ENCODE data around the gene RPS6KA2.
A peak's percentile ranks its signal among the peaks of the same experiment; 100 is the strongest.
"Not testable (repeated sequence)": the region's sequence is repeated elsewhere in the genome, so short reads cannot be mapped to it uniquely, and the experiment has no call there.

Gene RPS6KA2

DNA sequence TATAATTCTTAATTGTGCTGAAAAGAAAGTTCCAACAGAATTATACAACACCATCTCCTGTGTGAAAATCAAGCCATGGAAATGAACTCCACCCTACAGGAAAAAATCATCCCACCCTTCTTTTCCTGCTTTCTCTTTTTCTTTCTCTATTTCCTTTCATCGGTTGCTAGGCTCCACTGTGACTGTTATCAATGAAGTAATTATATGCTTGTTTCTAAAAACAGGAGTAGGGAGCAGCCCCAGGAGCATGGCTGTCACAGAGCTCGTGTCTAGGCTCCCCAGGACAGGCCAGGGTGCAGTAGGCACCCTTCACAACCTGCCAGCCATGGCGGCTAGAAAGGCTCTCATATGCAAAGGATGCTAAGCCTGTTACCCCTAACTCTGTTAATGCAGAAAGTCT, 257.3 kb downstream of the RPS6KA2 start:
- DNase-seq (ENCODE audit: low spot score): no peak

DNA sequence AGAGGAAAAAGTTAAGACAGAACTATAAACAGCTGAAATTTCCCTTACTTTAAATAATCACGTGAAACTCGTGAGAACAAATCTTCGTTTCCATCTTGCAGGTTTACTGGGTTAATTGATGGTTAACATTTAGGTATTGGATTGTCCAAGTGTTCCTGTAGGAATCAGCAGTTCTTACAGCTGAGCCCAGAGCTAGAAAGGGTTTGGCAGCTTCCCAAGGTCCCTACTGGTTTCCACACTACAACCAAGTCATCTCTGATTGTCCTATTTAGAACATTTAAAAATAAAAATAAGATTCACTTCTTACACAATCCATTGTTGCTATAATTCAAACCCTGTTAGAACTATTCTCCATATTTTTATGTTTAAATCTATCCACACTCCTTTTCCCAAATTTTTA, 260.1 kb downstream of the RPS6KA2 start:
- no peak for DNase-seq (ENCODE audit: low spot score)

DNA sequence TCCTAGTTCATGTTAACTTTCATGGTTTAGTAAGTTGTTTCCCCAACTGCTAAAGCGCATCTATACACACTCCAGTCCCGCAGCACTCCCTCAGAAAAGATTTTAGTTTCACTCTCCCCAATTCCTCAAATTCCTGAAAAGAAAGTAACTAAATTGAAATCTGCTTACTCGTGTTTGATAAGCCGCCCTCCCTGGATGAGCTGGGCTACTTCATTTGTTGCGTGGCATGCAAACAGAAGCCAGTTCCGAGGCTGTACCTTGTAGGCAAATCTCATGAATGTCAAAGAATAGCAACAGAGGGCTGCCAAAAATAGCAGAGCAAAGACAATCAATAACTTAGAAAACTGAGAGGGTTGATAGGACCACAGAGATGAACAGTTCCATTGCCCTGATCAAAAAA, 261.2 kb downstream of the RPS6KA2 start:
- no peak for DNase-seq (ENCODE audit: low spot score)

DNA sequence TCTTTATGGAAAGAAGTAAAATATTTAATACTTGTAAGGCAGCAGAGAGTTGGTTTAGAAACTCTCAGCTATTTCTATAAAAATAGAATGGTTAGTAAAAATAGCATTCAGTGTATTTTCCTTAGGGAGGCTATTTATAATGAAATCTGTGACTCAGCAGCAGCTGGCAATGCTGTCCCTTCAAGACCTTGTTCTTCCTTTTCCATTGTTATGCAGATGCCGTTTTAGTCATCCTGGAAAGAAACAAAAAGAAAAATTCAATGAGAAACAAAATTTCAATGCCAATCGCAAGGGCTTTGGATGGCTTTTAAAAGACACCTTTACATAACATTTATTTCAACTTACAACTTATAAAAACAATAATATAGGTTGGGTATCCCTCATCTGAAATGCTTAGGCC, 261.8 kb downstream of the RPS6KA2 start:
- no peak for DNase-seq (ENCODE audit: low spot score)

DNA sequence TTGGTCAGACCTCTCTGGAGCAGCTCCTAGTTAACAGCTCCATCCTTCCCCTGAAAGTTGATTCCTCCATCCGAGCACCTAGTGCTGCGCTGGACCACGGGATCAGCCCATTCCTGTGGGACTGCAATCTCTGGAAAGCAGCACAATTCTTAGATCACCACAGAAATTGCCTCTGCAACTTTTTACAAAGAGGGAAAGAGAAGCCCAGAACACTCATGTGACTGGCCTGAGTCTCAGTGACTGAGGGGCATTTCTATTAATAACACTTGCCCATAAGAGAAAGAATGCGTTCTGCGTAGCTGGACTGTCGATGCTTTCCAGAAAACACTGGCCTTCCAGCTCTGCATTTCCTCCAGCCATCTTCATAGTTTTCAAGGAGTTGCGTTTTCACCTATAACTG, 262.6 kb downstream of the RPS6KA2 start:
- no peak for DNase-seq (ENCODE audit: low spot score)

DNA sequence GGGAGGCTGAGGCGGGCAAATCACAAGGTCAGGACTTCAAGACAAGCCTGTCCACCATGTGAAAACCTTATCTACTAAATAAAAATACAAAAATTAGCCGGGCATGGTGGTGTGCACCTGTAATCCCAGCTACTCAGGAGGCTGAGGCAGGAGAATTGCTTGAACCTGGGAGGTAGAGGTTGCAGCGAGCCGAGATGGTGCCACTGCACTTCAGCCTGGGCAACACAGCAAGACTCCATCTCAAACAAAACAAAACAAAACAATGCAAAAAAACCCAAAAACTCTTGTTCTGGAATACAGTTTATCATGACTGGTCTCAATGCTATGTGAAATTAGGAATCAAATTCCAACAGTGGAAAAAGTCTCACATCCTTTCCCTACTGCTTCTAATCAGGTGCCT, 264.6 kb downstream of the RPS6KA2 start:
- not testable (repeated sequence) for DNase-seq (ENCODE audit: low spot score)

DNA sequence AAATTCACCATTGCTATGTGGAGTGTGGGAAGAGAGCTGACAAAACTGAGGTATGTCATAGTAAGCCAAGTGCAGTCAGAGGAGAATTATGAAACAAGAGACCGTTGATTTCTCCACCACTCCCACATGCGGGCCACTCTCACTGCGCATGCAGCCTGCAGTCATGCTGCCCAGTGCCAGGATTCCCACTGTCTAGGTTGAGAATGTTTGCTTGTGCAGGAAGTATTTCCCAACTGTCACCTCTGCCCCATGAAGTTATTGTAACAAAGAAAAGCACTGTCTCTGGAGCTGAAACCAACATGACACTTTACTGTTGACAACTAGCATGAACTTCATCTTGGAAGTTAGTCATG, 266.0 kb downstream of the RPS6KA2 start:
- DNase-seq (ENCODE audit: low spot score): peak; percentile 46

DNA sequence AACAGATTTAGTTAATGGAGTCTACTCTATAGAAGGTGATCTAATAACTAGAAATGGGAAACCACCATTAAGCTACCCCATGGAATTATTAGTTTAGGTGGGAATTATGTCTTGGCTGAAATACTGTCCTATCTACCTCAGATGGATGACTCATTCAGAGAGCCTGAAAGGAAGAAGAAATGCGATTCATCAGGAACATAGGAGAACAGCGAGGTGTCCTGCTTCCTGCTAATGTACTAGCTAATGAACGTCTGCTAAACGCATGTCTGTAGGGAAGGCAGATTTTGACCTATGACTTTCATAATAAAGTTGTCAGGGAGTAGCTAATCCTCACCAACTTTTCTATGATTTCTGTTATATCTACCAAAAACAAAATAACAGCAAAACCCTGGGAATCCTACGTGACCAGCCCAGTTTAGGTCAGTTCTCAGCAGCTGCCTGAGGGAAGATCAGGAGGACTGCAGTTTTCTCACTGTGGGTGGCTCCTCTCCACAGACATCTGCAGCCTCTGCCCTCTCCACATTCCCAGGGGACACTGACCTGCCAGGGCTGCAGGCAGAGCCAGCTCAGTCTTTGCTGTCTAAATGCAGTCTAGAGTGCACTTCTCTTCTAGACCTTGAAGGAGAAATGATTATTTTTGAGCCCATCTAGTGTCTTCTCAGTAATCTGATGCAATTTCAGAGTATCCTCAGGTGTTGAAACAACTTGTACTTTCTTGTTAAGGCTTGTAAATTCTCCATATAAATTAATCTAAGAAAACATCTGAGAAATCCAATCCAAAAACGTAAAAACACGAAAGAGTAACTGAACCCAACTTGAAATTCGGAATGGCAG, 266.6 kb downstream of the RPS6KA2 start:
- DNase-seq (ENCODE audit: low spot score): no peak
